ENCODE results near the gene ACTN4.

DNA sequence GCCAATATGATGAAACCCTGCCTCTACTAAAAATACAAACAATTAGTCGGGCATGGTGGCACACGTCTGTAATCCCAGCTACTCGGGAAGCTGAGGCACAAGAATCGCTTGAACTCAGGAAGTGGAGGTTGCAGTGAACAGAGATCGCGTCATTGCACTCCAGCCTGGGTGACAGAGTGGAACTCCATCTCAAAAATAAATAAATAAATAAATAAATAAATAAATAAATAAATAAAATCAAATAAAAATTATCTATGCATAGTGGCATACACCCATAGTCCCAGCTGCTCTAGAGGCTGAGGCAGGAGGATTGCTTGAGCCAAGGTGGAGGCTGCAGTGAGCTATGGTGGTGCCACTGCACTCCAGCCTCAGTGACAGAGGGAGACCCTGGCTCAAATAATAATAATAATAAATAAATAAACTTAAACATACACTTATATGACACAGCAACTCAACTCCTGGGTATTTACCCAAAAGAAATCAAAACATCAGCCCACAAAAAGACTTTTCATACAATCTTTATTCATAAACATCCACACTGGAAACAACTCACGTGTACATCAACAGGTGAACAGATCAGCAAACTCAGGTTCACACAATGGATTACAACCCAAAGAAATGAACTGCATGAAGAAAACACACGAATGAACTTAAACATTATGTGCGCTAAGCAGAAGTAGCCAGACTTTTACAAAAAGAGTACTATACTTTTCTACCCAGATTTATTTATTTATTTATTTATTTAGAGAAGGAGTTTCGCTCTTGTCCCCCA lies 119.0 kb downstream of the ACTN4 start:
- no peak for TF ChIP-seq POLR2A (IDR thresholded peaks at IDR 0.05)
- TF ChIP-seq, protein P1, sequence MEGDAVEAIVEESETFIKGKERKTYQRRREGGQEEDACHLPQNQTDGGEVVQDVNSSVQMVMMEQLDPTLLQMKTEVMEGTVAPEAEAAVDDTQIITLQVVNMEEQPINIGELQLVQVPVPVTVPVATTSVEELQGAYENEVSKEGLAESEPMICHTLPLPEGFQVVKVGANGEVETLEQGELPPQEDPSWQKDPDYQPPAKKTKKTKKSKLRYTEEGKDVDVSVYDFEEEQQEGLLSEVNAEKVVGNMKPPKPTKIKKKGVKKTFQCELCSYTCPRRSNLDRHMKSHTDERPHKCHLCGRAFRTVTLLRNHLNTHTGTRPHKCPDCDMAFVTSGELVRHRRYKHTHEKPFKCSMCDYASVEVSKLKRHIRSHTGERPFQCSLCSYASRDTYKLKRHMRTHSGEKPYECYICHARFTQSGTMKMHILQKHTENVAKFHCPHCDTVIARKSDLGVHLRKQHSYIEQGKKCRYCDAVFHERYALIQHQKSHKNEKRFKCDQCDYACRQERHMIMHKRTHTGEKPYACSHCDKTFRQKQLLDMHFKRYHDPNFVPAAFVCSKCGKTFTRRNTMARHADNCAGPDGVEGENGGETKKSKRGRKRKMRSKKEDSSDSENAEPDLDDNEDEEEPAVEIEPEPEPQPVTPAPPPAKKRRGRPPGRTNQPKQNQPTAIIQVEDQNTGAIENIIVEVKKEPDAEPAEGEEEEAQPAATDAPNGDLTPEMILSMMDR (IDR thresholded peaks at IDR 0.05), result no peak
